GM12878 (cell line): ENCODE measurements around the gene SRSF5. TPM values are rescaled to one million over a fixed set of nuclear protein-coding genes. Genes with fewer than 3 reads are reported as not detected.

Experiments used
- ATF2 ChIP-seq: IDR thresholded peaks from 2 replicates; pipeline ENCODE4 v1.6.1; 2012; ENCODE audit warnings: low read length, inconsistent platforms
- BCL11A ChIP-seq: IDR thresholded peaks from 2 replicates; pipeline ENCODE4 v1.6.1; 2011; ENCODE audit warnings: low read depth, low read length
- CREM ChIP-seq: IDR thresholded peaks from 2 replicates; pipeline ENCODE4 v1.6.1; 2014; ENCODE audit warnings: antibody characterized with exemption, low read depth
- CUX1 ChIP-seq: IDR thresholded peaks from 2 replicates; pipeline ENCODE4 v1.6.1; 2012; ENCODE audit warnings: improper control_type of control experiment, low read depth, low read length; ENCODE audit not compliant: insufficient replicate concordance
- FOXM1 ChIP-seq: IDR thresholded peaks from 2 replicates; pipeline ENCODE4 v1.6.1; 2012; ENCODE audit warnings: low read depth, mild to moderate bottlenecking, inconsistent platforms, low read length, moderate library complexity
- IKZF1 ChIP-seq: fragments of 450-650 bp; conservative IDR thresholded peaks from 2 replicates; pipeline ENCODE4 v1.6.1; 2017; ENCODE audit warnings: antibody characterized with exemption, mild to moderate bottlenecking
- JUND ChIP-seq: IDR thresholded peaks from 2 replicates; pipeline ENCODE4 v1.6.1; 2012; ENCODE audit warnings: low read depth, mild to moderate bottlenecking, low read length, improper control_type of control experiment, moderate library complexity
- KLF5 ChIP-seq: fragments of 450-650 bp; IDR thresholded peaks from 2 replicates; pipeline ENCODE4 v1.6.1; 2014; ENCODE audit warnings: mild to moderate bottlenecking; ENCODE audit not compliant: partially characterized antibody
- MYC ChIP-seq: IDR thresholded peaks from 2 replicates; pipeline ENCODE4 v1.6.1; 2011; ENCODE audit warnings: mild to moderate bottlenecking, low read length, moderate library complexity, inconsistent platforms; ENCODE audit not compliant: insufficient read depth, insufficient replicate concordance, insufficient read length, severe bottlenecking
- NR2C2 ChIP-seq: IDR thresholded peaks from 2 replicates; pipeline ENCODE4 v1.6.1; 2011; ENCODE audit warnings: borderline replicate concordance, low read depth; ENCODE audit not compliant: control insufficient read depth, insufficient read length
- PBX3 ChIP-seq: IDR thresholded peaks from 2 replicates; pipeline ENCODE4 v1.6.1; 2011; ENCODE audit warnings: mild to moderate bottlenecking, low read depth, low read length, moderate library complexity; ENCODE audit not compliant: insufficient replicate concordance
- PRDM15 ChIP-seq: fragments of 450-650 bp; formaldehyde crosslinking; IDR thresholded peaks from 2 replicates; pipeline ENCODE4 v1.4.0; 2020; ENCODE audit warnings: mild to moderate bottlenecking, moderate library complexity
- SPI1 ChIP-seq: IDR thresholded peaks from 2 replicates; pipeline ENCODE4 v1.6.1; 2011; ENCODE audit warnings: low read depth, mild to moderate bottlenecking, low read length, moderate library complexity, borderline replicate concordance; ENCODE audit not compliant: insufficient read depth
- ZBTB11 ChIP-seq: fragments of 450-650 bp; formaldehyde crosslinking; IDR thresholded peaks from 2 replicates; pipeline ENCODE4 v1.5.0; 2022; ENCODE audit warnings: mild to moderate bottlenecking, missing genetic modification characterization
- polyA plus RNA-seq, 11 experiments: library from polyadenylated mRNA; depleted of rRNA in 4 of 11; unstranded in 6 of 11; stranded (reverse) in 5 of 11; fragments of >200 nt; fragmentation: Nextera tagmentation in 4 of 11; fragmentation: Illumina TruSeq in 1 of 11; extraction: Ambion mirVana in 4 of 11; extraction: Trizol in 1 of 11; gene quantifications; 1 replicate in 1 of 11; 2 replicates in 10 of 11; pipeline versions ENCODE4 v1.2.1 to v1.2.3, GENCODE V29; 2011 to 2016; ENCODE audit warnings: inconsistent platforms in 2 of 11, missing spikeins in 2 of 11, low read depth in 1 of 11
- total RNA-seq, 4 experiments: library from RNA; depleted of rRNA in 3 of 4; stranded (reverse); fragments of >200 nt in 3 of 4; fragmentation: Illumina TruSeq in 1 of 4; extraction: Trizol in 1 of 4; gene quantifications; 2 replicates each; pipeline versions ENCODE4 v1.2.1 to v1.2.3, GENCODE V29; 2013 to 2021

Gene SRSF5
- total and polyA plus RNA-seq, 10 of the 15 experiments (the other 5 are each of a cell fraction or from before 2014, with no cell fraction given) = 136 to 453 (median 275) TPM

GRCh38 chr14:69766984-69767368 is at the start of gene SRSF5 (continued):
- TF ChIP-seq CUX1 (no peak), SPI1 (peak; percentile 50; the same call in 1 of the 2 replicates), ZBTB11 (CRISPR knock-in tag) (no peak), BCL11A (0 out of 2 replicates have a peak, but pooled peaks have one; percentile 10), JUND (0 out of 2 replicates have a peak, but pooled peaks have one; percentile 15), PRDM15 (no peak), IKZF1 (peak; percentile 86), NR2C2 (no peak), FOXM1 (0 out of 2 replicates have a peak, but pooled peaks have one; percentile 24), CREM (peak; percentile 98), KLF5 (peak; percentile 55), ATF2 (peak; percentile 18; the same call in 1 of the 2 replicates), PBX3 (no peak), MYC (no peak)
